HEK293 (cell line): ENCODE measurements around the gene RANGAP1.

Experiments used
- CTCF ChIA-PET: fragments of 350-600 bp; formaldehyde crosslinking; extraction: SDS; loops from one replicate; lab custom pipeline; 2021; ENCODE audit warnings: antibody characterized with exemption; lab: Yijun Ruan, JAX
- POLR2A ChIA-PET: fragments of 300-600 bp; formaldehyde crosslinking; extraction: SDS; loops from one replicate; lab custom pipeline; 2020; ENCODE audit warnings: antibody characterized with exemption, inconsistent platforms; lab: Yijun Ruan, JAX
- H3K27ac ChIP-seq: fragments of 200-500 bp; sonication (Bioruptor generic); 2 replicates; pipeline ENCODE4 v1.5.1; 2014; ENCODE audit warnings: low read depth, low read length, control low read depth, inconsistent platforms; ENCODE audit errors: extremely low read depth
- H3K36me3 ChIP-seq, 2 experiments: fragments of 200-500 bp in 1 of 2; sonication (Bioruptor generic) in 1 of 2; 1 replicate in 1 of 2; 2 replicates in 1 of 2; pipeline ENCODE4 v1.5.1; 2014 to 2017; ENCODE audit warnings: inconsistent platforms in 2 of 2, low read length in 2 of 2; ENCODE audit not compliant: control insufficient read depth in 2 of 2, insufficient read depth in 1 of 2
- H3K4me1 ChIP-seq: fragments of 200-500 bp; sonication (Bioruptor generic); 2 replicates; pipeline ENCODE4 v1.5.1; 2014; ENCODE audit warnings: mild to moderate bottlenecking, low read length, inconsistent platforms; ENCODE audit not compliant: control insufficient read depth, insufficient read depth
- H3K4me3 ChIP-seq: 2 replicates; pipeline ENCODE4 v1.5.1; 2011; ENCODE audit warnings: low read depth, mild to moderate bottlenecking, control low read depth, low read length, moderate library complexity
- H3K9me3 ChIP-seq: fragments of 200-500 bp; sonication (Bioruptor generic); 2 replicates; pipeline ENCODE4 v1.5.1; 2014; ENCODE audit warnings: low read depth, low read length, inconsistent platforms; ENCODE audit not compliant: control insufficient read depth, insufficient read depth
- AEBP2 ChIP-seq: fragments of 450-650 bp; formaldehyde crosslinking; IDR thresholded peaks from 2 replicates; pipeline ENCODE4 v1.5.1; 2016; ENCODE audit warnings: missing biosample characterization, missing genetic modification characterization, borderline replicate concordance
- KLF16 ChIP-seq: fragments of 450-650 bp; formaldehyde crosslinking; IDR thresholded peaks from 2 replicates; pipeline ENCODE4 v1.5.1; 2017; ENCODE audit warnings: missing biosample characterization, missing genetic modification characterization
- MEIS1 ChIP-seq: sonication (generic); formaldehyde crosslinking; IDR thresholded peaks from 2 replicates; pipeline ENCODE4 v1.8.1; 2022; ENCODE audit warnings: missing genetic modification reagents, mild to moderate bottlenecking, borderline replicate concordance
- OVOL3 ChIP-seq: fragments of 450-650 bp; formaldehyde crosslinking; IDR thresholded peaks from 2 replicates; pipeline ENCODE4 v1.5.1; 2016; ENCODE audit warnings: missing biosample characterization, missing genetic modification characterization
- PBX3 ChIP-seq: sonication (generic); formaldehyde crosslinking; IDR thresholded peaks from 2 replicates; pipeline ENCODE4 v1.8.1; 2022; ENCODE audit warnings: mild to moderate bottlenecking, moderate library complexity, missing genetic modification reagents
- SP2 ChIP-seq: fragments of 450-650 bp; formaldehyde crosslinking; IDR thresholded peaks from 2 replicates; pipeline ENCODE4 v1.5.1; 2016; ENCODE audit warnings: missing biosample characterization, missing genetic modification characterization
- TRIM28 ChIP-seq: IDR thresholded peaks from 2 replicates; pipeline ENCODE4 v1.6.1; 2011; ENCODE audit warnings: low read length, control low read depth, borderline replicate concordance
- ZNF184 ChIP-seq: fragments of 450-650 bp; IDR thresholded peaks from 2 replicates; pipeline ENCODE4 v1.5.1; 2018; ENCODE audit warnings: missing biosample characterization, mild to moderate bottlenecking, missing genetic modification characterization
- ZNF202 ChIP-seq: fragments of 450-650 bp; formaldehyde crosslinking; IDR thresholded peaks from 2 replicates; pipeline ENCODE4 v1.5.1; 2016; ENCODE audit warnings: missing biosample characterization, missing genetic modification characterization, borderline replicate concordance
- ZNF221 ChIP-seq: fragments of 450-650 bp; formaldehyde crosslinking; IDR thresholded peaks from 2 replicates; pipeline ENCODE4 v1.5.1; 2017; ENCODE audit warnings: missing biosample characterization, missing genetic modification characterization, borderline replicate concordance
- ZNF266 ChIP-seq: fragments of 450-650 bp; formaldehyde crosslinking; IDR thresholded peaks from 2 replicates; pipeline ENCODE4 v1.5.1; 2016; ENCODE audit warnings: missing biosample characterization, missing genetic modification characterization, low read depth
- ZNF292 ChIP-seq: fragments of 450-650 bp; formaldehyde crosslinking; IDR thresholded peaks from 2 replicates; pipeline ENCODE4 v1.5.1; 2016; ENCODE audit warnings: low read depth, missing biosample characterization, missing genetic modification characterization, borderline replicate concordance
- ZNF548 ChIP-seq: fragments of 450-650 bp; formaldehyde crosslinking; IDR thresholded peaks from 2 replicates; pipeline ENCODE4 v1.5.1; 2016; ENCODE audit warnings: missing biosample characterization, missing genetic modification characterization
- ZNF561 ChIP-seq: fragments of 450-650 bp; IDR thresholded peaks from 2 replicates; pipeline ENCODE4 v1.5.1; 2018; ENCODE audit warnings: missing biosample characterization, missing genetic modification characterization, borderline replicate concordance
- ZNF571 ChIP-seq: fragments of 450-650 bp; formaldehyde crosslinking; IDR thresholded peaks from 2 replicates; pipeline ENCODE4 v1.5.0; 2017; ENCODE audit warnings: missing biosample characterization, missing genetic modification characterization
- ZNF585B ChIP-seq: fragments of 450-650 bp; formaldehyde crosslinking; IDR thresholded peaks from 2 replicates; pipeline ENCODE4 v1.5.1; 2016; ENCODE audit warnings: missing biosample characterization, missing genetic modification characterization
- ZNF792 ChIP-seq: fragments of 450-650 bp; formaldehyde crosslinking; IDR thresholded peaks from 2 replicates; pipeline ENCODE4 v1.5.1; 2016; ENCODE audit warnings: missing biosample characterization, missing genetic modification characterization
- ZSCAN4 ChIP-seq: fragments of 450-650 bp; formaldehyde crosslinking; IDR thresholded peaks from 2 replicates; pipeline ENCODE4 v1.5.1; 2017; ENCODE audit warnings: missing biosample characterization, missing genetic modification characterization

Gene RANGAP1

GRCh38 chr22:41237707-41238569 lies 48.0 kb downstream of the RANGAP1 start:
- Histone ChIP-seq H3K4me3 (no peak overlapping the region; the same call in 1 of the 2 replicates), H3K9me3 (no peaks in the 10 kb centered on the region), H3K4me1 (peaks cover 3% of the 10 kb centered on the region; the same call in 1 of the 2 replicates), H3K27ac (no peak overlapping the region), H3K36me3 (no peaks in the 10 kb centered on the region; a peak in 1 of 3 replicates)
- ChIA-PET CTCF (interaction anchor here (0.5 to 2.5 kb wide), 29 partner anchors 9 to 429 kb away, joined by 3 to 49 read pairs (median 4); partner anchors contain the start of genes RANGAP1 and TOB2), POLR2A (interaction anchor here (0.6 to 1.6 kb wide), 7 partner anchors 11 to 336 kb away, joined by 3 to 4 read pairs (median 3); partner anchors contain the start of gene RANGAP1)
- TF ChIP-seq ZNF571 (tag by site-specific recombination) (no peak), PBX3 (CRISPR knock-in tag) (0 out of 2 replicates have a peak, but pooled peaks have one; percentile 27)

GRCh38 chr22:41237036-41237706 lies 48.8 kb downstream of the RANGAP1 start:
- POLR2A ChIA-PET = interaction anchor here (0.6 to 1.6 kb wide), 9 partner anchors 11 to 352 kb away, joined by 3 to 5 read pairs (median 3); partner anchors contain the start of genes PMM1 and RANGAP1
- peaks cover 3% of the 10 kb centered on the region; the same call in 1 of the 2 replicates for H3K4me1 ChIP-seq
- CTCF ChIA-PET = interaction anchor here (0.5 to 2.5 kb wide), 27 partner anchors 9 to 371 kb away, joined by 3 to 49 read pairs (median 3); partner anchors contain the start of genes RBX1 and TOB2
- H3K36me3 ChIP-seq = no peaks in the 10 kb centered on the region; a peak in 1 of 3 replicates
- H3K4me3 ChIP-seq = no peak overlapping the region
- H3K9me3 ChIP-seq = no peaks in the 10 kb centered on the region
- TF ChIP-seq ZNF561 (tag by site-specific recombination) = no peak
- TF ChIP-seq AEBP2 (tag by site-specific recombination) = no peak
- no peak for TF ChIP-seq ZNF792 (tag by site-specific recombination)
- TF ChIP-seq ZSCAN4 = no peak
- no peak for TF ChIP-seq ZNF548 (tag by site-specific recombination)
- TF ChIP-seq SP2 (tag by site-specific recombination) = no peak
- no peak for TF ChIP-seq ZNF292 (tag by site-specific recombination)
- no peak for TF ChIP-seq OVOL3 (tag by site-specific recombination)
- TF ChIP-seq ZNF266 (tag by site-specific recombination) = no peak
- TF ChIP-seq TRIM28 = no peak
- TF ChIP-seq ZNF585B (tag by site-specific recombination) = no peak
- TF ChIP-seq ZNF202 (tag by site-specific recombination) = no peak
- no peak for TF ChIP-seq ZNF221 (tag by site-specific recombination)
- no peak for TF ChIP-seq ZNF184 (tag by site-specific recombination)
- no peak for TF ChIP-seq MEIS1 (CRISPR knock-in tag)
- TF ChIP-seq KLF16 (tag by site-specific recombination) = no peak
- TF ChIP-seq, all 188 proteins: peak for 0
- no peak overlapping the region for H3K27ac ChIP-seq
